ENCODE measurements around the gene TAS2R19.

Gene TAS2R19

GRCh38 chr12:11059784-11060183 lies 37.4 kb upstream of the TAS2R19 start:
- TF ChIP-seq FOXM1 (IDR thresholded peaks at IDR 0.05; ENCODE audit: borderline replicate concordance, low read depth), result no peak

- TF ChIP-seq TEAD4 (IDR thresholded peaks at IDR 0.05) (no peak), ZBTB7A (IDR thresholded peaks at IDR 0.05; ENCODE audit: low read depth) (no peak), NFIC (IDR thresholded peaks at IDR 0.05) (no peak), REST (IDR thresholded peaks at IDR 0.05; ENCODE audit: low read depth) (no peak), EGR1 (IDR thresholded peaks at IDR 0.05) (no peak), CREB1 (IDR thresholded peaks at IDR 0.05; ENCODE audit: low read depth) (no peak)
Measured at GRCh38 chr12:11059041-11059440, 36.6 kb upstream of the TAS2R19 start.

- TF ChIP-seq CREB1 (IDR thresholded peaks at IDR 0.05; ENCODE audit: low read depth) (no peak), MAX (IDR thresholded peaks at IDR 0.05) (no peak)
Measured at GRCh38 chr12:11055306-11055705, 32.9 kb upstream of the TAS2R19 start.

- TF ChIP-seq REST (IDR thresholded peaks at IDR 0.05; ENCODE audit: low read depth), result peak; percentile 58; the same call in 1 of the 2 replicates
Measured at GRCh38 chr12:11041366-11041765, 18.9 kb upstream of the TAS2R19 start.

GRCh38 chr12:11040162-11040561 lies 17.7 kb upstream of the TAS2R19 start:
- TF ChIP-seq TCF12 (IDR thresholded peaks at IDR 0.05; ENCODE audit: low read depth) (no peak), YY1 (IDR thresholded peaks at IDR 0.05; ENCODE audit: low read depth) (no peak), MAX (IDR thresholded peaks at IDR 0.05) (no peak), EGR1 (IDR thresholded peaks at IDR 0.05) (no peak), RAD21 (IDR thresholded peaks at IDR 0.05; ENCODE audit: low read depth) (no peak), TEAD4 (IDR thresholded peaks at IDR 0.05) (no peak), USF1 (IDR thresholded peaks at IDR 0.05) (no peak), REST (IDR thresholded peaks at IDR 0.05; ENCODE audit: low read depth) (no peak), FOXM1 (IDR thresholded peaks at IDR 0.05; ENCODE audit: borderline replicate concordance, low read depth) (no peak), CEBPB (IDR thresholded peaks at IDR 0.05) (no peak), EP300 (IDR thresholded peaks at IDR 0.05; ENCODE audit: borderline replicate concordance) (no peak), TAF1 (IDR thresholded peaks at IDR 0.05; ENCODE audit: low read depth) (no peak), ZBTB7A (IDR thresholded peaks at IDR 0.05; ENCODE audit: low read depth) (no peak), NFIC (IDR thresholded peaks at IDR 0.05) (no peak)

- TF ChIP-seq CREB1 (IDR thresholded peaks at IDR 0.05; ENCODE audit: low read depth), result no peak
- no peak for TF ChIP-seq ZBTB7A (IDR thresholded peaks at IDR 0.05; ENCODE audit: low read depth)
- TF ChIP-seq MAX (IDR thresholded peaks at IDR 0.05), result no peak
- TF ChIP-seq FOXM1 (IDR thresholded peaks at IDR 0.05; ENCODE audit: borderline replicate concordance, low read depth), result no peak
- TF ChIP-seq TAF1 (IDR thresholded peaks at IDR 0.05; ENCODE audit: low read depth), result no peak
- TF ChIP-seq NFIC (IDR thresholded peaks at IDR 0.05), result no peak
- TF ChIP-seq EP300 (IDR thresholded peaks at IDR 0.05; ENCODE audit: borderline replicate concordance), result no peak
- no peak for TF ChIP-seq CEBPB (IDR thresholded peaks at IDR 0.05)
- TF ChIP-seq USF1 (IDR thresholded peaks at IDR 0.05), result no peak
- TF ChIP-seq YY1 (IDR thresholded peaks at IDR 0.05; ENCODE audit: low read depth), result no peak
- no peak for TF ChIP-seq REST (IDR thresholded peaks at IDR 0.05; ENCODE audit: low read depth)
Measured at GRCh38 chr12:11039171-11039570, 16.8 kb upstream of the TAS2R19 start.
